Mesendoderm (in vitro differentiated cells): ENCODE measurements around the gene STAB2.
A peak's percentile ranks its signal among the peaks of the same experiment; 100 is the strongest.

Source experiments
- DNase-seq: peaks from one replicate; pipeline ENCODE4 v3.0.0; 2013
- H2AK5ac ChIP-seq: 2 replicates; pipeline ENCODE4 v1.6.1; 2013; ENCODE audit warnings: low read length, inconsistent platforms
- H2BK120ac ChIP-seq: 2 replicates; pipeline ENCODE4 v1.6.1; 2013; ENCODE audit warnings: low read depth, mild to moderate bottlenecking, low read length, moderate library complexity, mixed read lengths
- H2BK15ac ChIP-seq: replicated peaks from 2 replicates; pipeline ENCODE4 v1.6.1; 2013; ENCODE audit warnings: low read depth, mild to moderate bottlenecking, moderate library complexity
- H2BK5ac ChIP-seq: 2 replicates; pipeline ENCODE4 v1.6.1; 2013; ENCODE audit warnings: low read length, inconsistent platforms
- H3K18ac ChIP-seq: 2 replicates; pipeline ENCODE4 v1.6.1; 2013; ENCODE audit warnings: mild to moderate bottlenecking, low read length, mixed read lengths
- H3K23ac ChIP-seq: one replicate; pipeline ENCODE4 v1.6.1; 2013; ENCODE audit warnings: low read length
- H3K27ac ChIP-seq: 2 replicates; pipeline ENCODE4 v1.5.1; 2013; ENCODE audit warnings: low read depth, mild to moderate bottlenecking, inconsistent platforms, low read length, moderate library complexity
- H3K27me3 ChIP-seq: 2 replicates; pipeline ENCODE4 v1.6.1; 2013; ENCODE audit warnings: low read length, control low read depth, mild to moderate bottlenecking, inconsistent platforms; ENCODE audit not compliant: insufficient read depth, poor library complexity
- H3K36me3 ChIP-seq: 2 replicates; pipeline ENCODE4 v1.6.1; 2013; ENCODE audit warnings: low read length, inconsistent platforms; ENCODE audit not compliant: control insufficient read depth, insufficient read depth
- H3K4ac ChIP-seq: one replicate; pipeline ENCODE4 v1.6.1; 2013; ENCODE audit warnings: low read depth, mild to moderate bottlenecking, low read length, moderate library complexity
- H3K4me1 ChIP-seq: 2 replicates; pipeline ENCODE4 v1.6.1; 2013; ENCODE audit warnings: low read depth, low read length, inconsistent platforms; ENCODE audit not compliant: control insufficient read depth
- H3K4me2 ChIP-seq: 2 replicates; pipeline ENCODE4 v1.6.1; 2013; ENCODE audit warnings: low read length
- H3K4me3 ChIP-seq: 2 replicates; pipeline ENCODE4 v1.5.1; 2013; ENCODE audit warnings: mild to moderate bottlenecking, low read length
- H3K56ac ChIP-seq: one replicate; pipeline ENCODE4 v1.6.1; 2013; ENCODE audit warnings: low read length
- H3K79me1 ChIP-seq: 2 replicates; pipeline ENCODE4 v1.6.1; 2013; ENCODE audit warnings: low read length, inconsistent platforms
- H3K79me2 ChIP-seq: 2 replicates; pipeline ENCODE4 v1.6.1; 2013; ENCODE audit warnings: mild to moderate bottlenecking, low read length; ENCODE audit not compliant: control insufficient read depth, insufficient read depth
- H3K9ac ChIP-seq: 2 replicates; pipeline ENCODE4 v1.6.1; 2013; ENCODE audit warnings: low read length, inconsistent platforms
- H4K5ac ChIP-seq: one replicate; pipeline ENCODE4 v1.6.1; 2013; ENCODE audit warnings: low read length
- H4K8ac ChIP-seq: one replicate; pipeline ENCODE4 v1.6.1; 2013; ENCODE audit warnings: low read depth, mild to moderate bottlenecking, control low read depth, low read length, moderate library complexity
- WGBS: extraction: QIAGEN DNeasy Blood & Tissue Kit; methylation state at CpG from one replicate; pipeline ENCODE4 v1.1.7; 2013; ENCODE audit warnings: low lambda C conversion rate, missing lambda C conversion rate; ENCODE audit not compliant: insufficient coverage; ENCODE audit errors: extremely low coverage; 5-methylcytosine and 5-hydroxymethylcytosine counted together

The STAB2 gene

GRCh38 chr12:103793512-103794045 is 206.5 kb downstream of the STAB2 start:
- H3K4me3 ChIP-seq: no peak overlapping the region
- H3K36me3 ChIP-seq: peaks cover 2% of the 10 kb centered on the region
- H3K18ac ChIP-seq: no peak overlapping the region
- H2BK5ac ChIP-seq: no peak overlapping the region
- no peak overlapping the region for H4K8ac ChIP-seq
- no CpG with 5 or more reads among the region's 9 CpGs for WGBS
- H3K23ac ChIP-seq: no peak overlapping the region
- H2BK15ac ChIP-seq: no peak overlapping the region
- no peak overlapping the region for H3K56ac ChIP-seq
- no peak for DNase-seq
- no peaks in the 10 kb centered on the region for H3K4me1 ChIP-seq
- H3K27me3 ChIP-seq: no peaks in the 10 kb centered on the region
- H3K79me1 ChIP-seq: no peaks in the 10 kb centered on the region
- H2AK5ac ChIP-seq: no peak overlapping the region
- no peak overlapping the region for H3K9ac ChIP-seq
- H2BK120ac ChIP-seq: no peak overlapping the region
- H3K4me2 ChIP-seq: no peak overlapping the region
- no peak overlapping the region for H4K5ac ChIP-seq
- H3K27ac ChIP-seq: no peak overlapping the region
- no peak overlapping the region for H3K4ac ChIP-seq
- H3K79me2 ChIP-seq: no peaks in the 10 kb centered on the region

GRCh38 chr12:103794309-103795213 is 207.5 kb downstream of the STAB2 start:
- Histone ChIP-seq H3K36me3 (peaks cover 2% of the 10 kb centered on the region), H2BK5ac (no peak overlapping the region), H3K9ac (no peak overlapping the region), H3K79me2 (no peaks in the 10 kb centered on the region), H4K5ac (no peak overlapping the region), H3K23ac (no peak overlapping the region), H3K27me3 (no peaks in the 10 kb centered on the region), H4K8ac (no peak overlapping the region), H3K56ac (no peak overlapping the region), H2BK120ac (no peak overlapping the region), H3K79me1 (no peaks in the 10 kb centered on the region), H3K4ac (no peak overlapping the region), H3K27ac (no peak overlapping the region), H2BK15ac (no peak overlapping the region), H3K4me3 (no peak overlapping the region), H2AK5ac (no peak overlapping the region), H3K4me2 (no peak overlapping the region), H3K4me1 (no peaks in the 10 kb centered on the region), H3K18ac (no peak overlapping the region)
- DNase-seq: no peak
- no CpG with 5 or more reads among the region's 4 CpGs for WGBS

- Histone ChIP-seq H2BK120ac (no peak overlapping the region), H3K36me3 (no peaks in the 10 kb centered on the region), H3K79me1 (no peaks in the 10 kb centered on the region), H3K4me3 (no peak overlapping the region), H3K23ac (no peak overlapping the region), H3K4me1 (no peaks in the 10 kb centered on the region), H2BK5ac (no peak overlapping the region), H4K5ac (no peak overlapping the region), H3K4ac (no peak overlapping the region), H3K4me2 (no peak overlapping the region), H3K27me3 (no peaks in the 10 kb centered on the region), H3K9ac (no peak overlapping the region), H2AK5ac (no peak overlapping the region), H4K8ac (no peak overlapping the region), H3K18ac (no peak overlapping the region), H3K79me2 (no peaks in the 10 kb centered on the region), H3K27ac (peak overlapping the region; percentile 7), H3K56ac (no peak overlapping the region), H2BK15ac (no peak overlapping the region)
- DNase-seq: peak; percentile 33
- no CpG with 5 or more reads among the region's 4 CpGs for WGBS
Observed at GRCh38 chr12:103798586-103798985, 211.5 kb downstream of the STAB2 start.

GRCh38 chr12:103799504-103799856 is 212.4 kb downstream of the STAB2 start:
- H3K27ac ChIP-seq: no peak overlapping the region
- WGBS: no CpG with 5 or more reads among the region's 4 CpGs
- no peak overlapping the region for H3K56ac ChIP-seq
- H4K8ac ChIP-seq: no peak overlapping the region
- no peaks in the 10 kb centered on the region for H3K36me3 ChIP-seq
- H3K23ac ChIP-seq: no peak overlapping the region
- H3K9ac ChIP-seq: no peak overlapping the region
- no peak overlapping the region for H3K4me2 ChIP-seq
- H3K18ac ChIP-seq: no peak overlapping the region
- H3K4me3 ChIP-seq: no peak overlapping the region
- H2BK120ac ChIP-seq: no peak overlapping the region
- H3K4ac ChIP-seq: no peak overlapping the region
- H2BK15ac ChIP-seq: no peak overlapping the region
- no peak overlapping the region for H4K5ac ChIP-seq
- H3K79me2 ChIP-seq: no peaks in the 10 kb centered on the region
- H3K4me1 ChIP-seq: no peaks in the 10 kb centered on the region
- H2BK5ac ChIP-seq: no peak overlapping the region
- DNase-seq: no peak
- H3K27me3 ChIP-seq: no peaks in the 10 kb centered on the region
- no peaks in the 10 kb centered on the region for H3K79me1 ChIP-seq
- H2AK5ac ChIP-seq: no peak overlapping the region

- Histone ChIP-seq H3K79me2 (no peaks in the 10 kb centered on the region), H2BK5ac (no peak overlapping the region), H4K8ac (no peak overlapping the region), H3K4me2 (no peak overlapping the region), H2AK5ac (no peak overlapping the region), H3K4me3 (no peak overlapping the region), H2BK15ac (no peak overlapping the region), H3K4ac (no peak overlapping the region), H3K23ac (no peak overlapping the region), H3K36me3 (no peaks in the 10 kb centered on the region), H3K27me3 (no peaks in the 10 kb centered on the region), H3K18ac (no peak overlapping the region), H3K56ac (no peak overlapping the region), H4K5ac (no peak overlapping the region), H3K4me1 (no peaks in the 10 kb centered on the region), H3K79me1 (no peaks in the 10 kb centered on the region), H3K27ac (no peak overlapping the region), H3K9ac (no peak overlapping the region), H2BK120ac (no peak overlapping the region)
- DNase-seq: peak; percentile 36
- WGBS: 100% methylated on average over 3 of the region's 16 CpGs
Observed at GRCh38 chr12:103799857-103800771, 213.0 kb downstream of the STAB2 start.
